ENCODE measurements around the gene SENP8.

The SENP8 gene

GRCh38 chr15:72162569-72162968 lies 44.4 kb downstream of the SENP8 start:
- TF ChIP-seq FOXM1 (IDR thresholded peaks at IDR 0.05; ENCODE audit: borderline replicate concordance, low read depth) (no peak), MAX (IDR thresholded peaks at IDR 0.05) (no peak), REST (IDR thresholded peaks at IDR 0.05; ENCODE audit: low read depth) (no peak), YY1 (IDR thresholded peaks at IDR 0.05; ENCODE audit: low read depth) (no peak), USF1 (IDR thresholded peaks at IDR 0.05) (no peak), NFIC (IDR thresholded peaks at IDR 0.05) (no peak), EP300 (IDR thresholded peaks at IDR 0.05; ENCODE audit: borderline replicate concordance) (no peak), TAF1 (IDR thresholded peaks at IDR 0.05; ENCODE audit: low read depth) (no peak), EGR1 (IDR thresholded peaks at IDR 0.05) (no peak), CEBPB (IDR thresholded peaks at IDR 0.05) (no peak), TEAD4 (IDR thresholded peaks at IDR 0.05) (no peak), TCF12 (IDR thresholded peaks at IDR 0.05; ENCODE audit: low read depth) (no peak), CREB1 (IDR thresholded peaks at IDR 0.05; ENCODE audit: low read depth) (no peak), RAD21 (IDR thresholded peaks at IDR 0.05; ENCODE audit: low read depth) (no peak), ZBTB7A (IDR thresholded peaks at IDR 0.05; ENCODE audit: low read depth) (no peak)

GRCh38 chr15:72163719-72164118 lies 45.5 kb downstream of the SENP8 start:
- TF ChIP-seq RAD21 (IDR thresholded peaks at IDR 0.05; ENCODE audit: low read depth) (no peak), ZBTB7A (IDR thresholded peaks at IDR 0.05; ENCODE audit: low read depth) (no peak), TCF12 (IDR thresholded peaks at IDR 0.05; ENCODE audit: low read depth) (no peak), TAF1 (IDR thresholded peaks at IDR 0.05; ENCODE audit: low read depth) (no peak), YY1 (IDR thresholded peaks at IDR 0.05; ENCODE audit: low read depth) (no peak), NFIC (IDR thresholded peaks at IDR 0.05) (no peak), TEAD4 (IDR thresholded peaks at IDR 0.05) (no peak), REST (IDR thresholded peaks at IDR 0.05; ENCODE audit: low read depth) (no peak), FOXM1 (IDR thresholded peaks at IDR 0.05; ENCODE audit: borderline replicate concordance, low read depth) (no peak), CREB1 (IDR thresholded peaks at IDR 0.05; ENCODE audit: low read depth) (no peak), EGR1 (IDR thresholded peaks at IDR 0.05) (no peak), EP300 (IDR thresholded peaks at IDR 0.05; ENCODE audit: borderline replicate concordance) (no peak), CEBPB (IDR thresholded peaks at IDR 0.05) (no peak), MAX (IDR thresholded peaks at IDR 0.05) (no peak), USF1 (IDR thresholded peaks at IDR 0.05) (no peak)

GRCh38 chr15:72166716-72167417 lies 48.7 kb downstream of the SENP8 start:
- TF ChIP-seq CEBPB (IDR thresholded peaks at IDR 0.05), result no peak
- TF ChIP-seq TAF1 (IDR thresholded peaks at IDR 0.05; ENCODE audit: low read depth), result no peak
- TF ChIP-seq NFIC (IDR thresholded peaks at IDR 0.05), result no peak
- TF ChIP-seq TCF12 (IDR thresholded peaks at IDR 0.05; ENCODE audit: low read depth), result no peak
- no peak for TF ChIP-seq MAX (IDR thresholded peaks at IDR 0.05)
- no peak for TF ChIP-seq RAD21 (IDR thresholded peaks at IDR 0.05; ENCODE audit: low read depth)
- no peak for TF ChIP-seq TEAD4 (IDR thresholded peaks at IDR 0.05)
- TF ChIP-seq REST (IDR thresholded peaks at IDR 0.05; ENCODE audit: low read depth), result no peak
- TF ChIP-seq USF1 (IDR thresholded peaks at IDR 0.05), result no peak
- no peak for TF ChIP-seq EGR1 (IDR thresholded peaks at IDR 0.05)
- no peak for TF ChIP-seq CREB1 (IDR thresholded peaks at IDR 0.05; ENCODE audit: low read depth)
- TF ChIP-seq ZBTB7A (IDR thresholded peaks at IDR 0.05; ENCODE audit: low read depth), result no peak
- TF ChIP-seq EP300 (IDR thresholded peaks at IDR 0.05; ENCODE audit: borderline replicate concordance), result no peak
- TF ChIP-seq FOXM1 (IDR thresholded peaks at IDR 0.05; ENCODE audit: borderline replicate concordance, low read depth), result no peak
- no peak for TF ChIP-seq YY1 (IDR thresholded peaks at IDR 0.05; ENCODE audit: low read depth)

Data from Ishikawa (cell line).